Measurements from ENCODE around the gene GAL. TPM values are rescaled to one million over a fixed set of nuclear protein-coding genes. Genes with fewer than 3 reads are reported as not detected.

Gene GAL
- total and polyA plus RNA-seq, 2 of the 13 experiments (the other 11 are each of a cell fraction or from before 2014, with no cell fraction given), result not detected

DNA sequence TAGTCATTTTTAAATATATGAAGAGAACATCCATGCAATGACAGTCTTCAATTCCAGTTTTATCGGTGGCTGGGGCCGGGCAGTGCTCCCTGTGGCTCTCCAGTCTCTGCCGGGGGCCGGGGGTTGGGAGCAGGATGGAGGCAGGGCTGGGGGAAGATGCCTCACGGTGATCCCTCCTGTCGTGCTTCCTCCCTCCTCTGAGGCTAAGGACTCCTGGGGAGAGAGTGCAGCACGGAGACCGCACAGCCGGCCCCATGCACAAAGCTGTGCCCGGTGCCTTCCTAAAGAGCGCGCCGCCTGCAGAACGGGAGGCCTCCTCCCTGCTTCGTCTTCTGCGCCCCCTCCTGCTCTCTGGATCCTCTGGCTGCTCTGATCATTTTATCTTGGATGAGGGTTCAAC lies 20.5 kb downstream of the GAL start:
- H3K79me2 ChIP-seq (ENCODE audit: insufficient read depth, low read length), result no peaks in the 10 kb centered on the region
- no peak overlapping the region for H3K4me2 ChIP-seq (ENCODE audit: low read depth, low read length)
- ChIA-PET CTCF (ENCODE audit: low intra/inter-chr PET ratio, low total read pairs) (no interaction called here), POLR2A (no interaction called here)
- ATAC-seq, result peak; percentile 68
- in situ Hi-C loops (cut with HindIII; ENCODE audit: extremely low pct_ligation_motif_present, low pct_unique_long_range_greater_than_20kb) (no loop called here), intact Hi-C loops (cut with micrococcal nuclease; ENCODE audit: unreplicated experiment) (no loop called here)
- H3K36me3 ChIP-seq (replicated peaks in 1 of 2; ENCODE audit: control insufficient read depth in 1 of 2, insufficient read depth in 2 of 2, low read length in 2 of 2), result no peaks in the 10 kb centered on the region
- no peak overlapping the region for H3K9ac ChIP-seq (ENCODE audit: insufficient read depth, low read depth, low read length)
- H4K20me1 ChIP-seq (ENCODE audit: insufficient read depth, low read length), result no peaks in the 10 kb centered on the region
- peaks cover 2 to 18% of the 10 kb centered on the region in 2 experiments; a peak in 3 of 5 replicates for H3K27me3 ChIP-seq (ENCODE audit: control insufficient read depth in 1 of 2, insufficient read depth in 2 of 2, low read length in 2 of 2)
- no peaks in the 10 kb centered on the region for H3K4me1 ChIP-seq (ENCODE audit: insufficient read depth, low read length)
- H2AFZ ChIP-seq (ENCODE audit: low read length), result no peak overlapping the region
- no peak for DNase-seq (ENCODE audit: low spot score)
- no peak overlapping the region for H3K27ac ChIP-seq (ENCODE audit: extremely low read length, insufficient read depth, low read length)
- no peak for FAIRE-seq
- 2% methylated on average over 9 of the region's 16 CpGs for WGBS (ENCODE audit: low lambda C conversion rate)
- 0 out of 6 replicates have a peak overlapping the region, but pooled peaks of 1 of the 3 experiments have one; percentile 39 for H3K4me3 ChIP-seq (replicated peaks in 1 of 3; ENCODE audit: insufficient read depth in 1 of 3, low read depth in 2 of 3, low read length in 3 of 3)
- no TSS peak for BruUV-seq (replicated peaks)
- TF ChIP-seq POGZ (CRISPR knock-in tag; IDR thresholded peaks at IDR 0.05), result no peak
- TF ChIP-seq, protein P1, sequence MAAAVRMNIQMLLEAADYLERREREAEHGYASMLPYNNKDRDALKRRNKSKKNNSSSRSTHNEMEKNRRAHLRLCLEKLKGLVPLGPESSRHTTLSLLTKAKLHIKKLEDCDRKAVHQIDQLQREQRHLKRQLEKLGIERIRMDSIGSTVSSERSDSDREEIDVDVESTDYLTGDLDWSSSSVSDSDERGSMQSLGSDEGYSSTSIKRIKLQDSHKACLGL (CRISPR knock-in tag; IDR thresholded peaks at IDR 0.05), result no peak
- peak; percentile 80 for TF ChIP-seq ZNF263 (CRISPR knock-in tag; IDR thresholded peaks at IDR 0.05)
- TF ChIP-seq ZNF468 (CRISPR knock-in tag; IDR thresholded peaks at IDR 0.05), result no peak
- TF ChIP-seq, protein P2, sequence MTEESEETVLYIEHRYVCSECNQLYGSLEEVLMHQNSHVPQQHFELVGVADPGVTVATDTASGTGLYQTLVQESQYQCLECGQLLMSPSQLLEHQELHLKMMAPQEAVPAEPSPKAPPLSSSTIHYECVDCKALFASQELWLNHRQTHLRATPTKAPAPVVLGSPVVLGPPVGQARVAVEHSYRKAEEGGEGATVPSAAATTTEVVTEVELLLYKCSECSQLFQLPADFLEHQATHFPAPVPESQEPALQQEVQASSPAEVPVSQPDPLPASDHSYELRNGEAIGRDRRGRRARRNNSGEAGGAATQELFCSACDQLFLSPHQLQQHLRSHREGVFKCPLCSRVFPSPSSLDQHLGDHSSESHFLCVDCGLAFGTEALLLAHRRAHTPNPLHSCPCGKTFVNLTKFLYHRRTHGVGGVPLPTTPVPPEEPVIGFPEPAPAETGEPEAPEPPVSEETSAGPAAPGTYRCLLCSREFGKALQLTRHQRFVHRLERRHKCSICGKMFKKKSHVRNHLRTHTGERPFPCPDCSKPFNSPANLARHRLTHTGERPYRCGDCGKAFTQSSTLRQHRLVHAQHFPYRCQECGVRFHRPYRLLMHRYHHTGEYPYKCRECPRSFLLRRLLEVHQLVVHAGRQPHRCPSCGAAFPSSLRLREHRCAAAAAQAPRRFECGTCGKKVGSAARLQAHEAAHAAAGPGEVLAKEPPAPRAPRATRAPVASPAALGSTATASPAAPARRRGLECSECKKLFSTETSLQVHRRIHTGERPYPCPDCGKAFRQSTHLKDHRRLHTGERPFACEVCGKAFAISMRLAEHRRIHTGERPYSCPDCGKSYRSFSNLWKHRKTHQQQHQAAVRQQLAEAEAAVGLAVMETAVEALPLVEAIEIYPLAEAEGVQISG (CRISPR knock-in tag; IDR thresholded peaks at IDR 0.05), result peak; percentile 97
- TF ChIP-seq, protein P3, sequence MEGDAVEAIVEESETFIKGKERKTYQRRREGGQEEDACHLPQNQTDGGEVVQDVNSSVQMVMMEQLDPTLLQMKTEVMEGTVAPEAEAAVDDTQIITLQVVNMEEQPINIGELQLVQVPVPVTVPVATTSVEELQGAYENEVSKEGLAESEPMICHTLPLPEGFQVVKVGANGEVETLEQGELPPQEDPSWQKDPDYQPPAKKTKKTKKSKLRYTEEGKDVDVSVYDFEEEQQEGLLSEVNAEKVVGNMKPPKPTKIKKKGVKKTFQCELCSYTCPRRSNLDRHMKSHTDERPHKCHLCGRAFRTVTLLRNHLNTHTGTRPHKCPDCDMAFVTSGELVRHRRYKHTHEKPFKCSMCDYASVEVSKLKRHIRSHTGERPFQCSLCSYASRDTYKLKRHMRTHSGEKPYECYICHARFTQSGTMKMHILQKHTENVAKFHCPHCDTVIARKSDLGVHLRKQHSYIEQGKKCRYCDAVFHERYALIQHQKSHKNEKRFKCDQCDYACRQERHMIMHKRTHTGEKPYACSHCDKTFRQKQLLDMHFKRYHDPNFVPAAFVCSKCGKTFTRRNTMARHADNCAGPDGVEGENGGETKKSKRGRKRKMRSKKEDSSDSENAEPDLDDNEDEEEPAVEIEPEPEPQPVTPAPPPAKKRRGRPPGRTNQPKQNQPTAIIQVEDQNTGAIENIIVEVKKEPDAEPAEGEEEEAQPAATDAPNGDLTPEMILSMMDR (CRISPR knock-in tag; IDR thresholded peaks at IDR 0.05), result 0 out of 2 replicates have a peak, but pooled peaks have one; percentile 33
- H3K9me3 ChIP-seq (ENCODE audit: low read length), result no peaks in the 10 kb centered on the region
